Gastrocnemius medialis (tissue), 4 donors: ENCODE data around the gene CDKL5.

Experiments used
- CTCF ChIP-seq, 5 experiments: fragments of 450-650 bp in 3 of 5; fragments of 200-600 bp in 2 of 5; sonication (generic) in 2 of 5; IDR thresholded peaks in 4 of 5; conservative IDR thresholded peaks in 1 of 5; 1 replicate in 4 of 5; 2 replicates in 1 of 5; pipeline ENCODE4 v1.5.1; 2016 to 2019; ENCODE audit warnings: antibody characterized with exemption in 5 of 5, mild to moderate bottlenecking in 3 of 5, moderate library complexity in 3 of 5
- POLR2A ChIP-seq, 2 donors: fragments of 450-650 bp; IDR thresholded peaks; one replicate each; pipeline ENCODE4 v1.6.1; 2017; ENCODE audit warnings: antibody characterized with exemption in 2 of 2, mild to moderate bottlenecking in 2 of 2, moderate library complexity in 2 of 2

- no peak for TF ChIP-seq CTCF (IDR thresholded peaks at IDR 0.05 in 4 of 5, conservative IDR thresholded peaks at IDR 0.05 in 1 of 5)
- TF ChIP-seq POLR2A (IDR thresholded peaks at IDR 0.05), result no peak
These were observed 23.0 kb downstream of the CDKL5 start for GRCh38 chrX:18448416-18448815.
